GM10248 (cell line): ENCODE results near the gene PRR16.

Experiments used
- CTCF ChIA-PET: fragments of 300-600 bp; sonication (Branson Sonifier 250); formaldehyde crosslinking; extraction: SDS; loops from one replicate; lab custom pipeline; 2021; ENCODE audit warnings: antibody characterized with exemption; lab: Yijun Ruan, JAX
- POLR2A ChIA-PET: fragments of 350-650 bp; sonication (Branson Sonifier 250); formaldehyde crosslinking; extraction: SDS; loops from one replicate; lab custom pipeline; 2020; ENCODE audit warnings: antibody characterized with exemption; lab: Yijun Ruan, JAX
- DNase-seq: peaks from one replicate; pipeline ENCODE4 v3.0.0; 2012; ENCODE audit errors: extremely low spot score
- CTCF ChIP-seq: IDR thresholded peaks from 2 replicates; pipeline ENCODE4 v1.5.1; 2012; ENCODE audit warnings: mild to moderate bottlenecking, low read depth; ENCODE audit errors: extremely low read depth, missing control alignments, control extremely low read depth

PRR16 gene

GRCh38 chr5:120545007-120545406 lies 80.9 kb downstream of the PRR16 start:
- DNase-seq, result no peak
- TF ChIP-seq CTCF, result no peak
- POLR2A ChIA-PET, result no interaction called here
- CTCF ChIA-PET, result interaction anchor here (1.5 kb wide), 1 partner anchor 13 kb away, joined by 4 read pairs; no protein-coding TSS in a partner anchor

GRCh38 chr5:120545951-120546350 lies 81.9 kb downstream of the PRR16 start:
- no peak for DNase-seq
- CTCF ChIA-PET, result no interaction called here
- TF ChIP-seq CTCF, result no peak
- POLR2A ChIA-PET, result no interaction called here

GRCh38 chr5:120546922-120547321 lies 82.8 kb downstream of the PRR16 start:
- POLR2A ChIA-PET, result no interaction called here
- CTCF ChIA-PET, result no interaction called here
- no peak for TF ChIP-seq CTCF
- no peak for DNase-seq

GRCh38 chr5:120550358-120550757 lies 86.3 kb downstream of the PRR16 start:
- TF ChIP-seq CTCF, result no peak
- CTCF ChIA-PET, result no interaction called here
- DNase-seq, result no peak
- POLR2A ChIA-PET, result no interaction called here

GRCh38 chr5:120552638-120553037 lies 88.5 kb downstream of the PRR16 start:
- no peak for DNase-seq
- ChIA-PET CTCF (no interaction called here), POLR2A (no interaction called here)
- TF ChIP-seq CTCF, result no peak

GRCh38 chr5:120555345-120555744 lies 91.2 kb downstream of the PRR16 start:
- CTCF ChIA-PET, result interaction anchor here (1.6 kb wide), 1 partner anchor 9 kb away, joined by 5 read pairs; no protein-coding TSS in a partner anchor
- no peak for TF ChIP-seq CTCF
- POLR2A ChIA-PET, result no interaction called here
- DNase-seq, result no peak
